ENCODE data around the gene RIT2.

DNA sequence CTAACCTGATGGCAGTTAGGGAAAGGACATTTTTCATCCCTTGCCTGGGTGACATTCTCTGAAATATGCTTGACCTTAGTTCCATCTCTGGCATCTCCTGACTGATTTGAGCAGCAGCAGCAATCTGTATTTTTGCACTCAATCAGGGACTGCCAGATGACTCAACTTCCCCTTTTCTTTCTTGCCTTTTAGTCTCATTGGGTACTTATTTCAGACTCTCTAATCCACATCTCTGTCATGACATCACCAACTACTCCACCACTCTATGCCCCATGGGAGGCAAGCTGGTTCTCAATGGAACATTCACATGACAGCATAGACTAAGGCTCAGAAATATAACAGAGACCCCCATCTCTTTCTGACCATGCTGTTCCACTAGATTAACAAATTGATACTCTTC lies 254.2 kb downstream of the RIT2 start:
- TF ChIP-seq ESRRG (CRISPR knock-in tag; IDR thresholded peaks at IDR 0.05) (no peak), TCF4 (CRISPR knock-in tag; IDR thresholded peaks at IDR 0.05; ENCODE audit: borderline replicate concordance) (no peak), RARB (CRISPR knock-in tag; IDR thresholded peaks at IDR 0.05) (no peak), SNAI2 (CRISPR knock-in tag; IDR thresholded peaks at IDR 0.05) (no peak), ZFP3 (CRISPR knock-in tag; IDR thresholded peaks at IDR 0.05) (no peak), ZC3H10 (CRISPR knock-in tag; IDR thresholded peaks at IDR 0.05) (no peak), OSR1 (CRISPR knock-in tag; IDR thresholded peaks at IDR 0.05) (no peak), TOX (CRISPR knock-in tag; IDR thresholded peaks at IDR 0.05; ENCODE audit: borderline replicate concordance) (no peak), CSDC2 (CRISPR knock-in tag; IDR thresholded peaks at IDR 0.05) (no peak)
- TF ChIP-seq, protein P1, sequence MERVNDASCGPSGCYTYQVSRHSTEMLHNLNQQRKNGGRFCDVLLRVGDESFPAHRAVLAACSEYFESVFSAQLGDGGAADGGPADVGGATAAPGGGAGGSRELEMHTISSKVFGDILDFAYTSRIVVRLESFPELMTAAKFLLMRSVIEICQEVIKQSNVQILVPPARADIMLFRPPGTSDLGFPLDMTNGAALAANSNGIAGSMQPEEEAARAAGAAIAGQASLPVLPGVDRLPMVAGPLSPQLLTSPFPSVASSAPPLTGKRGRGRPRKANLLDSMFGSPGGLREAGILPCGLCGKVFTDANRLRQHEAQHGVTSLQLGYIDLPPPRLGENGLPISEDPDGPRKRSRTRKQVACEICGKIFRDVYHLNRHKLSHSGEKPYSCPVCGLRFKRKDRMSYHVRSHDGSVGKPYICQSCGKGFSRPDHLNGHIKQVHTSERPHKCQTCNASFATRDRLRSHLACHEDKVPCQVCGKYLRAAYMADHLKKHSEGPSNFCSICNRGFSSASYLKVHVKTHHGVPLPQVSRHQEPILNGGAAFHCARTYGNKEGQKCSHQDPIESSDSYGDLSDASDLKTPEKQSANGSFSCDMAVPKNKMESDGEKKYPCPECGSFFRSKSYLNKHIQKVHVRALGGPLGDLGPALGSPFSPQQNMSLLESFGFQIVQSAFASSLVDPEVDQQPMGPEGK (CRISPR knock-in tag; IDR thresholded peaks at IDR 0.05; ENCODE audit: borderline replicate concordance), result no peak
- TF ChIP-seq, protein P2, sequence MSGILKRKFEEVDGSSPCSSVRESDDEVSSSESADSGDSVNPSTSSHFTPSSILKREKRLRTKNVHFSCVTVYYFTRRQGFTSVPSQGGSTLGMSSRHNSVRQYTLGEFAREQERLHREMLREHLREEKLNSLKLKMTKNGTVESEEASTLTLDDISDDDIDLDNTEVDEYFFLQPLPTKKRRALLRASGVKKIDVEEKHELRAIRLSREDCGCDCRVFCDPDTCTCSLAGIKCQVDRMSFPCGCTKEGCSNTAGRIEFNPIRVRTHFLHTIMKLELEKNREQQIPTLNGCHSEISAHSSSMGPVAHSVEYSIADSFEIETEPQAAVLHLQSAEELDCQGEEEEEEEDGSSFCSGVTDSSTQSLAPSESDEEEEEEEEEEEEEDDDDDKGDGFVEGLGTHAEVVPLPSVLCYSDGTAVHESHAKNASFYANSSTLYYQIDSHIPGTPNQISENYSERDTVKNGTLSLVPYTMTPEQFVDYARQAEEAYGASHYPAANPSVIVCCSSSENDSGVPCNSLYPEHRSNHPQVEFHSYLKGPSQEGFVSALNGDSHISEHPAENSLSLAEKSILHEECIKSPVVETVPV (CRISPR knock-in tag; IDR thresholded peaks at IDR 0.05), result no peak
- TF ChIP-seq, protein P3, sequence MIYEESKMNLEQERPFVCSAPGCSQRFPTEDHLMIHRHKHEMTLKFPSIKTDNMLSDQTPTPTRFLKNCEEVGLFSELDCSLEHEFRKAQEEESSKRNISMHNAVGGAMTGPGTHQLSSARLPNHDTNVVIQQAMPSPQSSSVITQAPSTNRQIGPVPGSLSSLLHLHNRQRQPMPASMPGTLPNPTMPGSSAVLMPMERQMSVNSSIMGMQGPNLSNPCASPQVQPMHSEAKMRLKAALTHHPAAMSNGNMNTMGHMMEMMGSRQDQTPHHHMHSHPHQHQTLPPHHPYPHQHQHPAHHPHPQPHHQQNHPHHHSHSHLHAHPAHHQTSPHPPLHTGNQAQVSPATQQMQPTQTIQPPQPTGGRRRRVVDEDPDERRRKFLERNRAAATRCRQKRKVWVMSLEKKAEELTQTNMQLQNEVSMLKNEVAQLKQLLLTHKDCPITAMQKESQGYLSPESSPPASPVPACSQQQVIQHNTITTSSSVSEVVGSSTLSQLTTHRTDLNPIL (CRISPR knock-in tag; IDR thresholded peaks at IDR 0.05; ENCODE audit: low read depth), result no peak

All from SK-N-SH treated with all-trans-retinoic acid at 6 μM for 48 hours (cell line).